Chondrocyte (in vitro differentiated cells): ENCODE measurements around the gene CRYGC. TPM values are rescaled to one million over a fixed set of nuclear protein-coding genes. Genes with fewer than 3 reads are reported as not detected.

Source experiments
- DNase-seq: peaks from one replicate; pipeline ENCODE4 v3.0.0; 2021; ENCODE audit warnings: mixed read lengths, low spot score
- H3K27ac Mint-ChIP-seq: one replicate; pipeline ENCODE4 v1.8.0; 2021; ENCODE audit warnings: mild to moderate bottlenecking, moderate library complexity, mixed read lengths; ENCODE audit not compliant: unreplicated experiment
- H3K27me3 Mint-ChIP-seq: 2 replicates; pipeline ENCODE4 v1.8.0; 2021; ENCODE audit warnings: low read depth, mixed read lengths
- H3K36me3 Mint-ChIP-seq: 2 replicates; pipeline ENCODE4 v1.8.0; 2021; ENCODE audit warnings: low read depth, mixed read lengths
- H3K4me1 Mint-ChIP-seq: 2 replicates; pipeline ENCODE4 v1.8.0; 2021; ENCODE audit warnings: low read depth, mild to moderate bottlenecking, mixed read lengths
- H3K4me3 Mint-ChIP-seq: one replicate; pipeline ENCODE4 v1.8.0; 2021; ENCODE audit warnings: mild to moderate bottlenecking, moderate library complexity, mixed read lengths; ENCODE audit not compliant: unreplicated experiment
- H3K9me3 Mint-ChIP-seq: 2 replicates; pipeline ENCODE4 v1.8.0; 2021; ENCODE audit warnings: low read depth, mixed read lengths
- total RNA-seq: library from RNA; stranded (reverse); gene quantifications from 3 replicates; pipeline ENCODE4 v1.2.1, GENCODE V29; 2021
- TF ChIP-seq, protein P1 (sequence below): fragments of 200-600 bp; sonication (generic); IDR thresholded peaks from 2 replicates; pipeline ENCODE4 v1.5.0; 2021; ENCODE audit warnings: antibody characterized with exemption, mild to moderate bottlenecking, moderate library complexity

CRYGC gene
- total RNA-seq, 1 donor from 2014 or later: not detected

GRCh38 chr2:208150956-208151355, 21.3 kb upstream of the CRYGC start:
- Mint-ChIP-seq H3K4me1 (no peaks in the 10 kb centered on the region), H3K27me3 (peaks cover 9% of the 10 kb centered on the region), H3K4me3 (no peak overlapping the region), H3K36me3 (no peaks in the 10 kb centered on the region), H3K27ac (no peak overlapping the region), H3K9me3 (peaks cover 12% of the 10 kb centered on the region)
- TF ChIP-seq, protein P1, sequence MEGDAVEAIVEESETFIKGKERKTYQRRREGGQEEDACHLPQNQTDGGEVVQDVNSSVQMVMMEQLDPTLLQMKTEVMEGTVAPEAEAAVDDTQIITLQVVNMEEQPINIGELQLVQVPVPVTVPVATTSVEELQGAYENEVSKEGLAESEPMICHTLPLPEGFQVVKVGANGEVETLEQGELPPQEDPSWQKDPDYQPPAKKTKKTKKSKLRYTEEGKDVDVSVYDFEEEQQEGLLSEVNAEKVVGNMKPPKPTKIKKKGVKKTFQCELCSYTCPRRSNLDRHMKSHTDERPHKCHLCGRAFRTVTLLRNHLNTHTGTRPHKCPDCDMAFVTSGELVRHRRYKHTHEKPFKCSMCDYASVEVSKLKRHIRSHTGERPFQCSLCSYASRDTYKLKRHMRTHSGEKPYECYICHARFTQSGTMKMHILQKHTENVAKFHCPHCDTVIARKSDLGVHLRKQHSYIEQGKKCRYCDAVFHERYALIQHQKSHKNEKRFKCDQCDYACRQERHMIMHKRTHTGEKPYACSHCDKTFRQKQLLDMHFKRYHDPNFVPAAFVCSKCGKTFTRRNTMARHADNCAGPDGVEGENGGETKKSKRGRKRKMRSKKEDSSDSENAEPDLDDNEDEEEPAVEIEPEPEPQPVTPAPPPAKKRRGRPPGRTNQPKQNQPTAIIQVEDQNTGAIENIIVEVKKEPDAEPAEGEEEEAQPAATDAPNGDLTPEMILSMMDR: no peak
- no peak for DNase-seq

DNA sequence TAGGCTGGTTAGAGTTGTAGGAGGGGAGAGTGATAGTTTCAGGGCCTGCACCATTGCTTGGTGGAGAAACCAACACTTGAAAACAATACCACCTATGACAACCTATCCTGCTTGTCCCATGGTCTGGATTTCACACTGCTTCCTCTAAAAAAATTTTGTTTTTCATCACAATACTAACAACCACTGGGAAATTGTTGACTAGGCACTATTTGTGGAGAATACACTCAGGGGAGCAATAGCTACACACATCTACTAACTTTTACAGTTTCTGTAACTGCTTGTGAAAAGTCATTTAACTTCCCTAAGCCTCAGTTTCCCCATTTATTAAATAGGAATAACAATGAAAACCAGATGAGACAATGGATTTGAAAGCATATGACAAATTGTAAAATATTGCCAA, 20.5 kb upstream of the CRYGC start:
- Mint-ChIP-seq H3K27ac (no peak overlapping the region), H3K27me3 (peaks cover 9% of the 10 kb centered on the region), H3K4me1 (no peaks in the 10 kb centered on the region), H3K36me3 (no peaks in the 10 kb centered on the region), H3K4me3 (no peak overlapping the region), H3K9me3 (peaks cover 12% of the 10 kb centered on the region)
- no peak for DNase-seq
- TF ChIP-seq, protein P1: no peak

DNA sequence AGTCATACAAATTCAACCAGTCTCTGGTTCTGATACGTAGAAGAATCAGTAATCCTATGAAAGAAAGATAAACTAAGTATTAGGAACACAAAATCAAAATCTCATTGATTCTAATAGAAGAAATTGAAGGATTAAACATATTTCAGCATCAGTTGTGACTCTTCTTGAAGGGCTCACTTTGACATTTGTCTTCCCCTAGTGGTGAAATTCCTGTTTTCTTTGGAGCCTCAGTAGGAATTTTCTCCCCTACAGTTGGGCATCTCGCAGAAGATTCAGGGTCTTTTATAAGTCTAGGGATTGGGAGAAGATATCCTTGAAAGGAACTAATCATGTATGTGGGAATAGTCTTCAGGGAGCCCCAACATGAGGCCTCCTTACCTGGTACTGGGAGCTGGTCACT, 19.2 kb upstream of the CRYGC start:
- H3K4me1 Mint-ChIP-seq: no peaks in the 10 kb centered on the region
- no peak for DNase-seq
- H3K27me3 Mint-ChIP-seq: peaks cover 9% of the 10 kb centered on the region
- H3K27ac Mint-ChIP-seq: no peak overlapping the region
- H3K9me3 Mint-ChIP-seq: peaks cover 12% of the 10 kb centered on the region
- no peak overlapping the region for H3K4me3 Mint-ChIP-seq
- H3K36me3 Mint-ChIP-seq: no peaks in the 10 kb centered on the region
- TF ChIP-seq, protein P1: peak; percentile 47

GRCh38 chr2:208147759-208148158, 18.1 kb upstream of the CRYGC start:
- peaks cover 6% of the 10 kb centered on the region for H3K27me3 Mint-ChIP-seq
- no peak overlapping the region for H3K4me3 Mint-ChIP-seq
- no peak for DNase-seq
- H3K4me1 Mint-ChIP-seq: no peaks in the 10 kb centered on the region
- peaks cover 12% of the 10 kb centered on the region for H3K9me3 Mint-ChIP-seq
- no peaks in the 10 kb centered on the region for H3K36me3 Mint-ChIP-seq
- no peak overlapping the region for H3K27ac Mint-ChIP-seq
- TF ChIP-seq, protein P1: no peak

- H3K4me3 Mint-ChIP-seq: no peak overlapping the region
- H3K36me3 Mint-ChIP-seq: no peaks in the 10 kb centered on the region
- no peak for DNase-seq
- peaks cover 6% of the 10 kb centered on the region for H3K27me3 Mint-ChIP-seq
- H3K9me3 Mint-ChIP-seq: peaks cover 12% of the 10 kb centered on the region
- TF ChIP-seq, protein P1: no peak
- H3K27ac Mint-ChIP-seq: no peak overlapping the region
- H3K4me1 Mint-ChIP-seq: peaks cover 3% of the 10 kb centered on the region
Measured at GRCh38 chr2:208147008-208147407, 17.4 kb upstream of the CRYGC start.
